ENCODE measurements around the gene SLC44A1.

DNA sequence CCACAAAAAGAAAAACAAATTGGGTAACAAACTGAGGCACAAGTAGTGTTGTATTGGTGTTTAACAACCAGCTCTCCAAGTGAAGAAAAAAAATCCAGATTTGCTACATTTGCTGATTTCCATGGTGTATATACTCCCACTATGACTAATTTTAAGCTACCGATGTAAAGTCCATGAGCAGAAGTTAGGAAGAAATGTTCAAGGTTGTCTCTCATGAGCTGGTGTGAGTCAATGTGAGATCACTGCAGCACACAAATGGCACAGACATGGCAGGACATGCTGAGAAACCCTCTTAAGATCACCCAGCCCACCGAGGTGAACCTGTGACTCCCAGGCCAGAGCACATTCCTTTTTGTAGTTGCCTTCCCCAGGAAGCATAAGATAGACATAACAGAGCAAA lies 36.2 kb downstream of the SLC44A1 start:
- TF ChIP-seq, protein P1, sequence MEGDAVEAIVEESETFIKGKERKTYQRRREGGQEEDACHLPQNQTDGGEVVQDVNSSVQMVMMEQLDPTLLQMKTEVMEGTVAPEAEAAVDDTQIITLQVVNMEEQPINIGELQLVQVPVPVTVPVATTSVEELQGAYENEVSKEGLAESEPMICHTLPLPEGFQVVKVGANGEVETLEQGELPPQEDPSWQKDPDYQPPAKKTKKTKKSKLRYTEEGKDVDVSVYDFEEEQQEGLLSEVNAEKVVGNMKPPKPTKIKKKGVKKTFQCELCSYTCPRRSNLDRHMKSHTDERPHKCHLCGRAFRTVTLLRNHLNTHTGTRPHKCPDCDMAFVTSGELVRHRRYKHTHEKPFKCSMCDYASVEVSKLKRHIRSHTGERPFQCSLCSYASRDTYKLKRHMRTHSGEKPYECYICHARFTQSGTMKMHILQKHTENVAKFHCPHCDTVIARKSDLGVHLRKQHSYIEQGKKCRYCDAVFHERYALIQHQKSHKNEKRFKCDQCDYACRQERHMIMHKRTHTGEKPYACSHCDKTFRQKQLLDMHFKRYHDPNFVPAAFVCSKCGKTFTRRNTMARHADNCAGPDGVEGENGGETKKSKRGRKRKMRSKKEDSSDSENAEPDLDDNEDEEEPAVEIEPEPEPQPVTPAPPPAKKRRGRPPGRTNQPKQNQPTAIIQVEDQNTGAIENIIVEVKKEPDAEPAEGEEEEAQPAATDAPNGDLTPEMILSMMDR (IDR thresholded peaks at IDR 0.05), result no peak
- TF ChIP-seq POLR2A (IDR thresholded peaks at IDR 0.05), result no peak

Data from adrenal gland (tissue), 5 donors.